Spleen (tissue), 11 donors: ENCODE data around the gene OIT3. TPM values are rescaled to one million over a fixed set of nuclear protein-coding genes. Genes with fewer than 3 reads are reported as not detected.

Source experiments
- DNase-seq: peaks from one replicate; pipeline ENCODE4 v3.0.0-alpha.2; 2020
- H3K27ac ChIP-seq, 8 donors: fragments of 200-600 bp; sonication (generic) in 7 of 8; 1 replicate in 4 of 8; 2 replicates in 4 of 8; pipeline versions ENCODE4 v1.5.0 to v1.8.0; 2016 to 2021; ENCODE audit warnings: inconsistent platforms in 4 of 8, mild to moderate bottlenecking in 4 of 8, moderate library complexity in 1 of 8
- H3K27me3 ChIP-seq, 7 donors: fragments of 200-600 bp; sonication (generic) in 6 of 7; replicated peaks in 1 of 7; 1 replicate in 4 of 7; 2 replicates in 3 of 7; pipeline versions ENCODE4 v1.5.0 to v1.8.0; 2016 to 2021; ENCODE audit warnings: inconsistent platforms in 3 of 7, mild to moderate bottlenecking in 1 of 7
- H3K36me3 ChIP-seq, 6 donors: fragments of 200-600 bp; sonication (generic) in 5 of 6; 1 replicate in 4 of 6; 2 replicates in 2 of 6; pipeline versions ENCODE4 v1.5.0 to v1.8.0; 2016 to 2021; ENCODE audit warnings: inconsistent platforms in 2 of 6
- H3K4me1 ChIP-seq, 6 donors: fragments of 200-600 bp; sonication (generic) in 5 of 6; 1 replicate in 3 of 6; 2 replicates in 3 of 6; pipeline versions ENCODE4 v1.5.0 to v1.8.0; 2016 to 2021; ENCODE audit warnings: inconsistent platforms in 3 of 6
- H3K4me3 ChIP-seq, 8 donors: fragments of 200-600 bp; sonication (generic) in 7 of 8; 1 replicate in 4 of 8; 2 replicates in 4 of 8; pipeline versions ENCODE4 v1.5.0 to v1.8.0; 2016 to 2021; ENCODE audit warnings: inconsistent platforms in 4 of 8, mild to moderate bottlenecking in 4 of 8, moderate library complexity in 2 of 8
- H3K9me3 ChIP-seq, 8 donors: fragments of 200-600 bp; sonication (generic) in 7 of 8; 1 replicate in 4 of 8; 2 replicates in 4 of 8; pipeline versions ENCODE4 v1.5.0 to v1.8.0; 2016 to 2021; ENCODE audit warnings: inconsistent platforms in 4 of 8
- POLR2A ChIP-seq, 3 donors: fragments of 450-650 bp; IDR thresholded peaks; one replicate each; pipeline ENCODE4 v1.5.1; 2017; ENCODE audit warnings: antibody characterized with exemption in 3 of 3, mild to moderate bottlenecking in 1 of 3
- POLR2AphosphoS5 ChIP-seq, 3 donors: sonication (generic); formaldehyde crosslinking; IDR thresholded peaks; one replicate each; pipeline ENCODE4 v1.5.1; 2017; ENCODE audit warnings: antibody characterized with exemption in 3 of 3
- WGBS, 5 donors: extraction: QIAGEN DNeasy Blood & Tissue Kit in 3 of 5; methylation state at CpG; one replicate each; pipeline versions ENCODE4 v1.1.5 to v1.1.7; 2013 to 2018; 5-methylcytosine and 5-hydroxymethylcytosine counted together
- intact Hi-C: fragments of 100-400 bp; cut with DNase I; formaldehyde crosslinking; loops from one replicate; pipeline ENCODE4 v1.15.0; 2023; ENCODE audit warnings: low total_unique reads
- polyA plus RNA-seq, 3 donors: library from polyadenylated mRNA; stranded (reverse); fragments of 200-250 nt; gene quantifications; one replicate each; pipeline ENCODE4 v1.2.1, GENCODE V29; 2013
- total RNA-seq, 7 donors: library from RNA; depleted of rRNA in 3 of 7; stranded (reverse); fragments of >200 nt in 3 of 7; fragmentation: NEBNext Ultra II Directional in 4 of 7; extraction: Animal tissue kit (Norgen Biotek cat#: 25700) in 4 of 7; gene quantifications; one replicate each; pipeline versions ENCODE4 v1.1.0 to v1.2.1, GENCODE V29; 2016 to 2021
- TF ChIP-seq, protein P1 (sequence below), 11 experiments: fragments of 200-600 bp in 7 of 11; fragments of 450-650 bp in 4 of 11; sonication (generic) in 4 of 11; IDR thresholded peaks in 8 of 11; conservative IDR thresholded peaks in 3 of 11; 1 replicate in 7 of 11; 2 replicates in 4 of 11; pipeline versions ENCODE4 v1.4.0 to v1.8.0; 2016 to 2021; ENCODE audit warnings: antibody characterized with exemption in 11 of 11, inconsistent platforms in 4 of 11, mild to moderate bottlenecking in 1 of 11
- donor health status: healthy with polysubstance abuse.
- donor health status: DM: no; HTN: no; CAD: no; lungs with moderate emphysema.
- donor health status: DM: no; HTN: no; CAD: no.
- donor health status: Bipolar disorder and iron deficiency.
- donor health status: healthy.
- donor health status: DM: no; HTN: no; CAD: no.
- donor health status: DM: yes; HTN: yes; CAD: no.

OIT3 gene
- total and polyA plus RNA-seq, 10 donors: 0.33 to 90.9 (median 18.4) TPM

DNA sequence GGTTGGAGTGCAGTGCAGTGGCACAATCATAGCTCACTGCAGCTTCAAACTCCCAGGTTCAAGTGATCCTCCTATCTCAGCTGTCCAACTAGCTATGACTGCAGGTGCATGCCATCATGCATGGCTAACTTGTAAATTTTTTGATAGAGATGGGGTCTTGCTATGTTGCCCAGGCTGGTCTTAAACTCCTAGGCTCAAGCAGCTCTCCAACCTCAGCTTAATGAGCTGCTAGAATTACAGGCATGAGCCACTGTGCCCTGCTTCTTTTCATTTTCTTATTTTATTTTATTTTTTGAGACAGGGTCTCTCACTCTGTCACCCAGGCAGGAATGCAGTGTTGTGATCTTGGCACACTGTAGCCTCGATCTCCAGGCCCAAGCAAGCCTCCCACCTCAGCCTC is 53.4 kb downstream of the OIT3 start:
- H3K27me3 ChIP-seq: peaks cover 0 to 18% (median 0%) of the 10 kb centered on the region in 7 donors
- no peak for TF ChIP-seq POLR2AphosphoS5 (IDR thresholded peaks at IDR 0.05)
- TF ChIP-seq POLR2A (IDR thresholded peaks at IDR 0.05): no peak
- TF ChIP-seq, protein P1, sequence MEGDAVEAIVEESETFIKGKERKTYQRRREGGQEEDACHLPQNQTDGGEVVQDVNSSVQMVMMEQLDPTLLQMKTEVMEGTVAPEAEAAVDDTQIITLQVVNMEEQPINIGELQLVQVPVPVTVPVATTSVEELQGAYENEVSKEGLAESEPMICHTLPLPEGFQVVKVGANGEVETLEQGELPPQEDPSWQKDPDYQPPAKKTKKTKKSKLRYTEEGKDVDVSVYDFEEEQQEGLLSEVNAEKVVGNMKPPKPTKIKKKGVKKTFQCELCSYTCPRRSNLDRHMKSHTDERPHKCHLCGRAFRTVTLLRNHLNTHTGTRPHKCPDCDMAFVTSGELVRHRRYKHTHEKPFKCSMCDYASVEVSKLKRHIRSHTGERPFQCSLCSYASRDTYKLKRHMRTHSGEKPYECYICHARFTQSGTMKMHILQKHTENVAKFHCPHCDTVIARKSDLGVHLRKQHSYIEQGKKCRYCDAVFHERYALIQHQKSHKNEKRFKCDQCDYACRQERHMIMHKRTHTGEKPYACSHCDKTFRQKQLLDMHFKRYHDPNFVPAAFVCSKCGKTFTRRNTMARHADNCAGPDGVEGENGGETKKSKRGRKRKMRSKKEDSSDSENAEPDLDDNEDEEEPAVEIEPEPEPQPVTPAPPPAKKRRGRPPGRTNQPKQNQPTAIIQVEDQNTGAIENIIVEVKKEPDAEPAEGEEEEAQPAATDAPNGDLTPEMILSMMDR (IDR thresholded peaks at IDR 0.05 in 8 of 11, conservative IDR thresholded peaks at IDR 0.05 in 3 of 11): no peak
- 81 to 95% (median 87%) methylated on average over 1 of the region's 1 CpG for WGBS, 5 donors
- no peak for DNase-seq
- H3K27ac ChIP-seq: no peak overlapping the region
- H3K4me1 ChIP-seq: no peaks in the 10 kb centered on the region
- no peaks in the 10 kb centered on the region for H3K36me3 ChIP-seq
- intact Hi-C loops: no loop called here
- H3K4me3 ChIP-seq: no peak overlapping the region
- no peaks in the 10 kb centered on the region for H3K9me3 ChIP-seq

DNA sequence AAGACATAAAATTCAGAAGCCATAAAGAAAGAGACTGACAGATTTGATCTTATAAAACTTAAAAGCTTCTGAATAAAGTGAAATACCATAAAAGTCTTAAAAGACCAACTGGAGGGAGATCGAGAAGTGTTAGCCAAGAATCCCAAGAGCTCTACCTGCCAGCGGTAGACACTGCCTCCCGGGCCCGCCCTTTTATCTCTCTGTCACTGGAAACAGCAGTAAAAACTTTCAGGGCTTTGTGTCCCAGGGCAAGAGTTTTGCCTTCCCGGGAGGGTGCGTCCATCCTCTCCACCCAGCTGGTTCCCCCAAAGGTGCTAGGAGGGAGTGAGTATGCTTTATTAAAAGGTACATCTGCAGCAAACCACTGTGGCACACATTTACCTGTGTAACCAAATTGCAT is 55.2 kb downstream of the OIT3 start:
- H3K27me3 ChIP-seq: peaks cover 0 to 18% (median 0%) of the 10 kb centered on the region in 7 donors
- H3K36me3 ChIP-seq: no peaks in the 10 kb centered on the region
- H3K4me3 ChIP-seq: no peak overlapping the region
- no peaks in the 10 kb centered on the region for H3K9me3 ChIP-seq
- 74 to 79% (median 78%) methylated on average over 6 of the region's 6 CpGs for WGBS, 5 donors
- H3K4me1 ChIP-seq: no peaks in the 10 kb centered on the region
- intact Hi-C loops: no loop called here
- H3K27ac ChIP-seq: no peak overlapping the region
- no peak for DNase-seq
- TF ChIP-seq, protein P1 (IDR thresholded peaks at IDR 0.05 in 8 of 11, conservative IDR thresholded peaks at IDR 0.05 in 3 of 11): no peak
- TF ChIP-seq POLR2AphosphoS5 (IDR thresholded peaks at IDR 0.05) (no peak), POLR2A (IDR thresholded peaks at IDR 0.05) (no peak)

DNA sequence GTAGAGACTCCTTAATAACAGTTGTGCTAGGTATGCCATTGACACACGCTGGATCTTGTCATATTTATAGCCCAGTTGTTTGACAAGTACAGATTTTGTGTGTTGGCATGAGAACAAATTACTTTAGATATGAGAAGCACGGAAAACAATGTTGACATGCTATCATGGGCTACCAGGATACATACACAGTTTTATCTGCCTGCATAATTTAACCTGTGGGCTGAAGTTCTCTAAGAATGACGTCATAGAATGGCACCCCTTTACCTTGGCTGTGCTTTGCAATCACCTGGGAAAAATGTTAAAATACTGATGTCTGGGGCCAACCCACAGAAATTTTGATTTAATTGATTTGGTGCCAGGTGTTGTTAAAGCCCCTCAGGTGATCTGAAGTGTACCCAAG is 58.2 kb downstream of the OIT3 start:
- Histone ChIP-seq H3K4me3 (no peak overlapping the region), H3K9me3 (no peaks in the 10 kb centered on the region), H3K4me1 (no peaks in the 10 kb centered on the region), H3K27me3 (peaks cover 0 to 8% (median 0%) of the 10 kb centered on the region in 7 donors), H3K36me3 (no peaks in the 10 kb centered on the region), H3K27ac (no peak overlapping the region)
- intact Hi-C loops: no loop called here
- WGBS, 5 donors: 74 to 89% (median 87%) methylated on average over 3 of the region's 3 CpGs
- TF ChIP-seq POLR2A (IDR thresholded peaks at IDR 0.05) (no peak), POLR2AphosphoS5 (IDR thresholded peaks at IDR 0.05) (no peak)
- TF ChIP-seq, protein P1 (IDR thresholded peaks at IDR 0.05 in 8 of 11, conservative IDR thresholded peaks at IDR 0.05 in 3 of 11): no peak
- no peak for DNase-seq

DNA sequence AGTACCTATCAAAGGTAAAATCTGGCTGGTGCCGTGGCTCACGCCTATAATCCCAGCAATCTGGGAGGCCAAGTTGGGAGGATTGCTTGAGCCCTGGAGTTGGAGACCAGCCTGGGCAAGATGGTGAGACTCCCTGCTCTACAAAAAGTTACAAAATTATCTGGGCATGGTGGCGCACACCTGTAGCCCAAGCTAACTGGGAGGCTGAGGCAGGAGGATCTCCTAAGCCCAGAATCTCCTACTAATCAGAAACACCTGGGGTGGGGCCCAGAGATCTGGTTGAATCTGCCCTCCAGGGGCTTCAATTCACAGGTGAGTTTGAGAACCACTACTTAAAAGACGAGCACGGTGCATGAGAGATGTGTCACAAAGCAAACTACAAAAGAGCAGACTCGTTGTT is 58.6 kb downstream of the OIT3 start:
- Histone ChIP-seq H3K9me3 (no peaks in the 10 kb centered on the region), H3K4me1 (no peaks in the 10 kb centered on the region), H3K27ac (no peak overlapping the region), H3K27me3 (peaks cover 0 to 5% (median 0%) of the 10 kb centered on the region in 7 donors), H3K36me3 (no peaks in the 10 kb centered on the region), H3K4me3 (no peak overlapping the region)
- intact Hi-C loops: no loop called here
- 87 to 91% (median 88%) methylated on average over 6 of the region's 6 CpGs for WGBS, 5 donors
- TF ChIP-seq POLR2AphosphoS5 (IDR thresholded peaks at IDR 0.05) (no peak), POLR2A (IDR thresholded peaks at IDR 0.05) (no peak)
- TF ChIP-seq, protein P1 (IDR thresholded peaks at IDR 0.05 in 8 of 11, conservative IDR thresholded peaks at IDR 0.05 in 3 of 11): no peak
- DNase-seq: no peak
